Inflammatory macrophage treated with lipopolysaccharide for 1 hour (primary cell): ENCODE measurements around the gene USP7.
"Not testable (repeated sequence)": the region's sequence is repeated elsewhere in the genome, so short reads cannot be mapped to it uniquely, and the experiment has no call there.

Source experiments
- DNase-seq, 2 donors: peaks; one replicate each; pipeline ENCODE4 v3.0.0-alpha.2; 2020 to 2022

Gene USP7

DNA sequence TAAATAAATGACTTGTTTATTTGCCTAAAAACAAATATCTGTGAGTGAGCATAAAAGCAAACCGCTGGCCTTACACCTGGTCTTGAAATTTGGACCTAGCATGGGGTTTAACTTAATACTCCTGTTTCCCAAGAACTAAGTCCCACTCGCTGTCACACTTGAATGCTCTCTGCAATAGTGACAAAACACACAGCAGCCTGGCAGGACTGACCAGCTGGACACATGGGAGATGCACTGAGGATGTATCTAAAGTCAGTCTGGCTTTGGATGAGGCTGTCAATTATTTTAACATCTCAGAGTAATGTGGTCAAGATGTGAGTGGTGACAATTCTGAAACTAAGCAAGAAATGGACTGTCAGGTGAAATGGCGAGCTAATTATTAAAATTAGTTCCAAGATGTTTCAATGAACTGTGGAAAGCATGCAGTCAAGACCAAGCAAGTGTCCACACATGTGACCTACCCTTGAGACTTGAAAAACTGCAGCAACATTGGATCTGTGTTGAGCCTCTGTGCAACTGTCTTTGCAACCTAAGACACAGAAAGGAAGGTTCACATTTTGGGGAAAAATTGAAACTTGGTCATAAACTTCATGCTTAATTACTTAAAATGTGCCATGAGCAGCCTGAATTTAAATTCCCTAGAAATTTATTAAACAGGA lies 64.9 kb downstream of the USP7 start:
- no peak for DNase-seq

- no peak for DNase-seq
Observed at GRCh38 chr16:8894736-8895334, 68.9 kb downstream of the USP7 start.

DNA sequence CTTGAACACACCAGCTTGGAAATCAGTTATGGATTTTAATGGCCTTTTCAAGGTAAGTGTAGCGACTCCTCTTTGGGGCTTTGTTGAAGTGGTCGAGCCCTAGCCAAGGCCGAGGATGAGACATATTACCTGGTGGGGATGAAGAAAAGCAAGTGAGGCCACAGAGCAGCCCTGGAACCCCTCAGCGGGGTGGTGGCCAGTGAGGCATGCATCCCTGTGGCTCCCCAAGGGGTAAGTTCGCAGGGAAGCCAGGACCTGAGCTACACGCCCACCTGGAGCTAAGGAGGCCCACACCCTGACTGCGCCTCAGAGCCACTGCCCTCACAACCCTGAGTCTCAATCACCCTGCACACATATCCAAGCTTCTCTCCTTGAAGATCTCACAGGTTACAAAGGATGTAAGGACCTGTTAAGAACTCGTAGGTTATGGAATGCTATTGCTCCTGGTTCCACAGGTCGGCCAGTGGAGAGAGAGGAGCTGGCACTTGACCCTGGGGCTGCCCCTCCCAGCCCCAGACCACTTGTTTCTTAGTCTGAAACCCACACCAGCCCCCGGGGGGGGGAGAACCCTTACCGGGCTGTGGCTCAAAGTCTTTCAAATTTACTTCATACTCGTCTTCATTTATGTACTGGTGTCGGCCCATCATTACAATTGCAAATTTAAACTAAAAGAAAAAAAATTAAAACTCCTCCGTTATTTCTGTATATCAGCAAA lies 69.6 kb downstream of the USP7 start:
- DNase-seq: no peak

- no peak for DNase-seq
Observed at GRCh38 chr16:8893426-8893825, 70.3 kb downstream of the USP7 start.

DNA sequence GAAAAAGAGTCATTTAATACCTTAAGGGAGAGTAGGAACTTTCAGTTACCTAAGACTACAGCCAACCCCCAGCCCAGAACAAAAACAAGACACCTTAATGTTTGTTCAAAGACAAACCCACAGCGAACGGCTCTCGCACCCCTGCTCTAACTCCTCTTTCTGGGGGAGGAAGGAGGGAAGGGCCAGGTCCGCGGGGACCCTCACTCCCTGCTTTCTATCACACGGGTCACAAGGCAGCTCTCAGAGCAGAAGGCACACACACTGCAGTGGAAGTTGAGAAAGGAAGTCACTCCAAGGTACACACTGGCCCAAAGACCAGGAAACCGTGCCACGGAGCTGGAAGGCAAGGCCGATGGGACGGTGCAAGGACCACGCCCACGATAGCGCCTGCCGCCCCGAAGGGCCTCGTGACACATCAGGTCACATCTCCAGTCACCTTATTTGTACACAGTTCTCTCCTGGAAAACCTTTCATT lies 71.6 kb downstream of the USP7 start:
- DNase-seq: no peak

GRCh38 chr16:8890549-8890921 lies 73.2 kb downstream of the USP7 start:
- DNase-seq: no peak

GRCh38 chr16:8889893-8890548 lies 73.7 kb downstream of the USP7 start:
- DNase-seq: no peak

DNA sequence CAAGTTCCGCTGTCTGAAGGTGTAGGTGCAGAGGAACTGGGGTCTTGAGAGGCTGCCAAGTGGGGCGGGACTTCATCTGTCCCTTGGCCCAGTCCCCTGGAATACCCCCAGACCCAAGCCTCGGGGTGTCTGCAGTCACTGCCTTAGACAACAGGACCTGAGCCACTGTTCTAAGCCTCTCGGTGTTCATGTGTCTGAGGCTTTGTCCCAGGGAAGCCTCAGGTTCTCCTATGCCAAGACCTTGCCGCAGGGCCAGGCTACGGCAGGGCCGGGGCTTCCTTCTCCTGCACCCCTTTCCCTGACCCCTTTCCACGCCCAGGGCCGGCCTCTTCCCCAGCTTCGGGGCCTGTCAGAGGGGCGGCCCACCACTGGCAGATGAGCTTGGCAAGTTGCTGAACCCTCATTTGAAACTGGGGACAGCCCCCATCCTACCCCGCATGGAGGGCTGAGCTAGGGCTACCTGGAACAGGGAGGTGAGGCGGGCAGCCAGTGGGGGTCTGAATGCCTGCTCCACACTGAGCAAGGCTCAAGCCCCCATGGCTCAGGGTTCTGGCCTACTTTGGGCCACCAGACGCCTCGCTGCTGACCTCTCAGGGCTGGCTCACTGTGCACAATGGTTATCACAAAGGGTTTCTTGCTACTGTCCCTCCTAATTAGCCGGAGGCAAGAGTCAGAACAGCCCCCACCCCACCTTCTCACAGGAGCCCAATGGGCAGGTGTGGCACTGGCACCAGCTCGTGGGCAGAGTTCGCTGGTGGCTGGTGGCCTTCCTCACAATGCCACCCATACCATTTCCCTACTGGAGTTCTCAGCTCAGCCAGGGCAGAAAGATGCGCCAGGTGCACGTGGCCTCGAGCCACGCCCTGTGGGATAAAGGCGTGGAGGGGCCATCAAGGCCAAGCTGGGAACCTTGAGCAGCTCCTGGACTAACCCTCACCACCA lies 74.5 kb downstream of the USP7 start:
- no peak for DNase-seq

- DNase-seq: no peak
Observed at GRCh38 chr16:8887952-8888560, 75.7 kb downstream of the USP7 start.

DNA sequence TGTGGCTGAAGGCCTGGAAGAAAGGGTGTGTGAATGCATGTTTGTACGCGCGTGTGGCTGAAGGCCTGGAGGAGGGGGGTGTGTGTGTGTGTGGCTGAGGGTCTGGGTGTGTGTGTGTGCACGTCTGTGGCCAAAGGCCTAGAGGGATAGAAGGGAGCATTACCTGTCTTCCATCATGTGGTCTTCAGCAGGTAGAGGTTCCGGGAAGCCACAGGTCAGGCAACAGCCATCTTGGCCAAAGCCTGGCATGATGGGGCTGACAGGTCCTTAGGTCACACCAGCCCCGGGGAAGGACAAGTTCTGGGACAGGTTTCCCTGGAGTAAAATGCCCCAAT lies 76.3 kb downstream of the USP7 start:
- DNase-seq: no peak

- DNase-seq: no peak
Observed at GRCh38 chr16:8886593-8887430, 76.9 kb downstream of the USP7 start.

- DNase-seq: no peak
Observed at GRCh38 chr16:8885674-8886592, 77.8 kb downstream of the USP7 start.

- DNase-seq: no peak
Observed at GRCh38 chr16:8882725-8883377, 80.9 kb downstream of the USP7 start.

- DNase-seq: no peak
Observed at GRCh38 chr16:8882041-8882617, 81.6 kb downstream of the USP7 start, which contains the start of gene LITAFD. Gene LITAFD (plus strand): TSS chr16:8882351. CDS start chr16:8884356, 2,005 bp downstream.

GRCh38 chr16:8880839-8881510 lies 82.7 kb downstream of the USP7 start:
- no peak for DNase-seq

GRCh38 chr16:8878523-8878911 lies 85.2 kb downstream of the USP7 start:
- DNase-seq: no peak

GRCh38 chr16:8877894-8878522 lies 85.7 kb downstream of the USP7 start:
- DNase-seq: no peak

DNA sequence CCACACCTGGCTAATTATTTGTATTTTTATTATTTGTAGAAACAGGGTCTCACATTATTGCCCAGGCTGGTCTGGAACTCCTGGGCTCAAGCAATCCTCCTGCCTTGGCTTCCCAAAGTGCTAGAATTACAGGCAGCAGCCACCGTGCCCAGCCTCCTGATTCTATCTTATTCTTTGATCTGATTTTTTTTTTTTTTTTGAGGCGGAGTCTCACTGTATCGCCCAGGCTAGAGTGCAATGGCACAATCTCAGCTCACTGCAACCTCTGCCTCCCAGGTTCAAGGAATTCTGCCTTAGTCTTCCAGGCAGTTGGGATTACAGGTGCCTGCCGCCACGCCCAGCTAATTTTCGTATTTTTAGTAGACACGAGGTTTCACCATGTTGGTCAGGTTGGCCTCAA lies 88.4 kb downstream of the USP7 start:
- DNase-seq: not testable (repeated sequence)
